ACC112 (cell line): ENCODE results near the gene SRCIN1.

Experiments used
- H2AFZ ChIP-seq: fragments of 200-600 bp; sonication (generic); one replicate; pipeline ENCODE4 v1.6.0; 2017; ENCODE audit warnings: antibody characterized with exemption, low read length; ENCODE audit not compliant: unreplicated experiment
- H3K27ac ChIP-seq: fragments of 200-600 bp; sonication (generic); 2 replicates; pipeline ENCODE4 v1.5.1; 2014; ENCODE audit warnings: low read depth, mild to moderate bottlenecking, antibody characterized with exemption, low read length, moderate library complexity
- H3K27me3 ChIP-seq: fragments of 200-600 bp; sonication (generic); 2 replicates; pipeline ENCODE4 v1.6.1; 2014; ENCODE audit warnings: mild to moderate bottlenecking, antibody characterized with exemption, low read length, moderate library complexity, mixed read lengths; ENCODE audit not compliant: insufficient read depth
- H3K36me3 ChIP-seq: fragments of 200-600 bp; sonication (generic); 2 replicates; pipeline ENCODE4 v1.6.1; 2016; ENCODE audit warnings: mild to moderate bottlenecking, antibody characterized with exemption, low read length, moderate library complexity, mixed read lengths; ENCODE audit not compliant: insufficient read depth
- H3K4me1 ChIP-seq: fragments of 200-600 bp; sonication (generic); one replicate; pipeline ENCODE4 v1.6.1; 2016; ENCODE audit warnings: low read length, mixed read lengths; ENCODE audit not compliant: insufficient read depth, unreplicated experiment, control insufficient read depth
- H3K4me3 ChIP-seq: fragments of 200-600 bp; sonication (generic); 2 replicates; pipeline ENCODE4 v1.5.1; 2014; ENCODE audit warnings: mild to moderate bottlenecking, low read depth, low read length
- H3K79me2 ChIP-seq: fragments of 200-600 bp; sonication (generic); one replicate; pipeline ENCODE4 v1.6.0; 2016; ENCODE audit warnings: low read length; ENCODE audit not compliant: control insufficient read depth, unreplicated experiment, insufficient read depth

The SRCIN1 gene

DNA sequence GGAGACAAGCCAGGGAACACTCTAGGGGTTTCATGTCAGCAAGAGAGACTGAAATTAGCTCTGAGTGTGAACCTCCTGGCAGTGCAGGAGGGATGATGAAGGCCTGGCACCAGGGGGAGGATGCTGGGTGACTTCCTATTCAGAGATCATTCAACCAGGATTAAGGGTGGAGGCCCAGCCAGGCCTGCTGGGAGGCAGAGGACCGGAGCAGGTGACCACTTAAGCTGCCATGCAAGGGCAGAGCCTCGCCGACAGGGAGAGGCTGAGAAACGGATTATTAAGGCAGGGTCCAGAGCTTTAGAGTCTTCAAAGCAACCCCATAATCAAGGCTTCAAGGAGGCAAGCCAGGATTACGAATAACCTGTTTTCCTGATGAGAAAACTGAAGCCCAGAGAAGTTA, 10.6 kb upstream of the SRCIN1 start:
- Histone ChIP-seq H3K36me3 (no peaks in the 10 kb centered on the region), H2AFZ (no peak overlapping the region), H3K4me1 (no peaks in the 10 kb centered on the region), H3K4me3 (no peak overlapping the region), H3K27me3 (peaks cover 15% of the 10 kb centered on the region), H3K27ac (no peak overlapping the region), H3K79me2 (no peaks in the 10 kb centered on the region)

DNA sequence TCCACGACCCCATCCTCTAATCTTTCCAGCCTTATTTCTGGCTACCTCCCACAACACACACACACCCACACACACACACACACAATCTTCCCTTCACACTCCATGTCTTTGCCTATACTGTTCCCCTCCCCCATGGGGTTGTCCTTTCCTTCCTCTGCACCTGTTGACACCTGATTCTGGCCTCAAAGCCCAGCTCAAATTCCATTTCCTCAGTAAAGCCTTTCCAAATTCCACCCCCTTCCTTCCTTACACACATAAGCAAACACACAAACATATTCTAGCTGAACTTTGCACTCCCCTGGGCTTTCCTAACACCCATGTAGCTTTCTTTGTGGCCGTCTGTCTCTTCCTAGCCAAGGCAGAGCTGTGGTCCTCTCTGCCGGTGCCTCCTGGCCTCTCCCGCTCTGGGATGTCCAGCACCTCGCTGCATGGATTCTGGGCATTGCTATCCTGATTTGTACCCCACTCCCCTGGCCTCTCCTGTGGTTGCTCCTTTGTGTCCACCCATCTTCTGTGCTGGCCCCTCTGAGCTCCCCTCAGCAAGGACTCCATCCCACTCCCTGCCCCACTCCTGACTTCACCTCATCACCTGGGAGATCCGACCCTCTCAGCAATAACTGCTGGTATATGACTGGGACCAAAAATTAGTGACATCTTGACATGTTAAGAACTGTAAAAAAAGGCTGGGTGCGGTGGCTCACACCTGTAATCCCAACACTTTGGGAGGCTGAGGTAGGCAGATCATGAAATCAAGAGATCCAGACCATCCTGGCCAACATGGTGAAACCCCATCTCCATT, 8.4 kb upstream of the SRCIN1 start:
- Histone ChIP-seq H3K4me3 (no peak overlapping the region), H3K36me3 (no peaks in the 10 kb centered on the region), H3K27ac (no peak overlapping the region), H3K79me2 (no peaks in the 10 kb centered on the region), H3K27me3 (peaks cover 7% of the 10 kb centered on the region; the same call in 1 of the 2 replicates), H2AFZ (no peak overlapping the region), H3K4me1 (no peaks in the 10 kb centered on the region)

DNA sequence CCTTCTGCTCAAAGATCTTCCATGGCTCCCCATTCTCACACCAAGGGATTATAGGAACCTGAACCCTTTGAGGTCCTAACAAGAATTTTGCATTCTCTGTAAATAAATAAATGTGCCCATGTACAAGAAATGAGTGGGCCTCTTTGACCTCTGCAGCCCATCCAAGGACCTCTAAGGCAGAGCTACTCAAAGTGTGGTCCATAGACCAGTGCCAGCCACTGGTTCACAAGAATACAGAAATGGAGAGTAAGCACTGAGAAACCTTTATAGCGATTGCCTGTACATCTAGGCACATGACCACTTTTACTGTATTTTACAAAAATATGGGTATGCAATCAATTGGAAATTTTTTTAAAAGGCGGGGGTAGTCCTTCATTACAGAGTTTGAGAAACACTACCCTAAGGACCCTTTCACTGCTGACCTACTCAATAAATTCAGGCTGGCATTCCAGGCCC, 7.8 kb upstream of the SRCIN1 start:
- Histone ChIP-seq H3K36me3 (no peaks in the 10 kb centered on the region), H3K4me3 (no peak overlapping the region), H3K27ac (no peak overlapping the region), H3K27me3 (peaks cover 13% of the 10 kb centered on the region), H3K79me2 (no peaks in the 10 kb centered on the region), H3K4me1 (no peaks in the 10 kb centered on the region), H2AFZ (no peak overlapping the region)

DNA sequence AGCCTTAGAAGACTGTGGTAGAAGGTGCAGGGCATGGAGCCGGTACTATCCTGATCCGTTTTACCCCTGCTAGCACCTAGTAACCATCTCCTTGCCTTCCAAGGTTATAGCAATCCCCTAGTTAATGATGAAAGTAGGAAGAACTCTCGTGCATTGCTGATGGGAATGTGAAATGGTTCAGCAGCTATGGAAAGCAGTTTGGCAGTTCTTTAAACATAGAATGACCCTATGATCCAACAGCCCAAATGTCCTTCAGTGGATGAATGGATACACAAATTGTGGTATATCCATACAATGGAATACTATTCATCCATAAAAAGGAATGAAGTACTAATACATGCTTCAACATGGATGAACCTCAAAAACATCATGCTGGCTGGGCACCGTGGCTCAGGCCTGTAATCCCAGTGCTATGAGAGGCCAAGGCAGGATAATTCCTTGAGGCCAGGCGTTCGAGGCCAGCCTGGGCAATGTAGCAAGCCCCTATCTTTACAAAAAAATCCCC, 6.2 kb upstream of the SRCIN1 start:
- H2AFZ ChIP-seq, result no peak overlapping the region
- H3K4me1 ChIP-seq, result no peaks in the 10 kb centered on the region
- no peaks in the 10 kb centered on the region for H3K36me3 ChIP-seq
- H3K79me2 ChIP-seq, result no peaks in the 10 kb centered on the region
- no peak overlapping the region for H3K27ac ChIP-seq
- H3K4me3 ChIP-seq, result no peak overlapping the region
- H3K27me3 ChIP-seq, result peaks cover 30% of the 10 kb centered on the region

DNA sequence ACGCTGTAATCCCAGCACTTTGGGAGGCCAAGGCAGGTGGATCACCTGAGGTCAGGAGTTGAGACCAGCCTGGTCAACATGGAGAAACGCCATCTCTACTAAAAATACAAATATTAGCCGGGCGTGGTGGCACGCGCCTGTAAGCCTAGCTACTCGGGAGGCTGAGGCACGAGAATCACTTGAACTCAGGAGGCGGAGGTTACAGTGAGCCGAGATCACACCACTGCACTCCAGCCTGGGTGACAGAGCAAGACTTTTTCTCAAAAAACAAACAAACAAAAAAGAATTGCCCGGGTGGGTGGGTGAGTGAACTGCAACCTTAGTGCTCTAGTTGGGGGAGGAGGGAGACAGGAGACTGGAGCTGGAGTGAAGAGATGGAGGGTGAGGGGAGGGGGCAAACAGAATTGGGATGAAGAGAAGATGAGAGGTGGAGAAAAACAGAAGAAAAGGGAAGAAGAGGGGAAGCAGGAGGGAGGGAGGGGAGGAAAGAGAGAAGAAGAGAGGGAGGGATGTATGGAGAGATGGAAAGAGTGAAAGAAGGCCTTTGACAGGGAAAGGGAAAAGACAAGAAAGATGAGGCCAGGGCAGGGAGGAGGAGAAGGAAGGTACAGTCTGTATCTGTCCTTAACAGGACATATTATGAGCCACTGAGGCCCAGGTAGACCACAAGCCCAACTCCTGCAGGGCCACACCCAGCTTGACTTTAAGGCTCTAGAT, 5.5 kb upstream of the SRCIN1 start:
- no peaks in the 10 kb centered on the region for H3K36me3 ChIP-seq
- H3K79me2 ChIP-seq, result no peaks in the 10 kb centered on the region
- no peak overlapping the region for H3K27ac ChIP-seq
- H3K4me3 ChIP-seq, result no peak overlapping the region
- H3K4me1 ChIP-seq, result no peaks in the 10 kb centered on the region
- no peak overlapping the region for H2AFZ ChIP-seq
- peaks cover 37% of the 10 kb centered on the region for H3K27me3 ChIP-seq

DNA sequence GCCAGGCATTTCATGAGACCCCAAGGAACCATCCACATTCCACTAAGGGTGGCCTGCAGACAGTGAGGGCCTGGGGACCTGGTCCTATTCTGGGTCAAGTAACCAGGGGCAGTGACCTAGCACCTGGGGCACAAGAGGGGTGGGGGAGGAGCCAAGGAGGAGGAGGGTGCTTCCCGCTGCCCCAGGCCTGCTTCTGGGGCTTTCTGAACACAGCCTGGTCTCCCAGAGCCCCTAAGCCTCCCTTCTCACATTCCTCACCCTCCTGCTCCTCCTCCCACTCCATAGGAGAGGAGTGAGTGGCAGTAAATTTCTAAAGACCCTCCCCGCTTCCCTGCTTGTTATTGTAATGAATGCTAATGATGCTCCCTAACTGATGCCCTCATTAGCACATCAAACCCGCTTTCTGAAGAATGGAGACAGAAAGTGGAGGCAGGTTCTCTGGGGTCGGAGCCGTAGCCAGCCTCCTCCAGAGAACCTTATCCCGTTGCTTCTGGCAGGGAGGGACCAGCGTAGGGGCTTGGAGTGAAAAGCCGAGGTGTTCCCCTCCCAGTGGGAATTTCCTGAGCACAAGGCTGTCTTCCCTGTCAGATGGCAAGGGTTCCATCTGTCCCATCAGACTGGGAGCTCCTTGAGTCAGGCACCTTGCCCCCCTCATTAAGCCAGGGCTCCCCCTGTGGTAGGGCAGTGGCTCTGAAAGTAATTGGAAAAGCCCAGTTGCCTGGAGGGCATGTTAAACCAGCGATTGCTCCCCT, 3.7 kb upstream of the SRCIN1 start:
- Histone ChIP-seq H3K4me1 (no peaks in the 10 kb centered on the region), H2AFZ (no peak overlapping the region), H3K36me3 (no peaks in the 10 kb centered on the region), H3K27ac (no peak overlapping the region), H3K27me3 (peaks cover 49% of the 10 kb centered on the region), H3K79me2 (no peaks in the 10 kb centered on the region), H3K4me3 (no peak overlapping the region)

DNA sequence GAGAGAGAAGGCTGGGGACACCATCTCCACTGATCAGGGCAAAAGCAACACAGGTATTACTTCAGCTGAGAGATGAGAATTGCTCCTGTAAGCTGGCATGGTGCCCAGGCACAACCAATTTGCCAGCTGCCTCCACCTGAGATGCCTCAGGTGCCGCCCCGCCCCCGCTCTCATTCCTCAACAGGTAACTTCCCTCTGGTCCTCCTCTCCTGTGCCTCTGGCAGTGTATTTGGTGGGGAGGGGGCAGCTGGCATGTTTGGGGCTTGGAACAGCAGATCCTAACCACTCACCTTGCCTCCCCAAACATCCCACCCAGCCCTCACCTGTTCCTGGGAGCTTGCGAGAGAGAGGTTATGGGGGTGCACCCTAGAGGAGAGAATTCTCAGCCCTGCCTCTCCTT, 2.9 kb upstream of the SRCIN1 start:
- peaks cover 56% of the 10 kb centered on the region for H3K27me3 ChIP-seq
- H3K79me2 ChIP-seq, result no peaks in the 10 kb centered on the region
- H3K27ac ChIP-seq, result no peak overlapping the region
- no peak overlapping the region for H2AFZ ChIP-seq
- no peaks in the 10 kb centered on the region for H3K36me3 ChIP-seq
- H3K4me1 ChIP-seq, result no peaks in the 10 kb centered on the region
- H3K4me3 ChIP-seq, result no peak overlapping the region

DNA sequence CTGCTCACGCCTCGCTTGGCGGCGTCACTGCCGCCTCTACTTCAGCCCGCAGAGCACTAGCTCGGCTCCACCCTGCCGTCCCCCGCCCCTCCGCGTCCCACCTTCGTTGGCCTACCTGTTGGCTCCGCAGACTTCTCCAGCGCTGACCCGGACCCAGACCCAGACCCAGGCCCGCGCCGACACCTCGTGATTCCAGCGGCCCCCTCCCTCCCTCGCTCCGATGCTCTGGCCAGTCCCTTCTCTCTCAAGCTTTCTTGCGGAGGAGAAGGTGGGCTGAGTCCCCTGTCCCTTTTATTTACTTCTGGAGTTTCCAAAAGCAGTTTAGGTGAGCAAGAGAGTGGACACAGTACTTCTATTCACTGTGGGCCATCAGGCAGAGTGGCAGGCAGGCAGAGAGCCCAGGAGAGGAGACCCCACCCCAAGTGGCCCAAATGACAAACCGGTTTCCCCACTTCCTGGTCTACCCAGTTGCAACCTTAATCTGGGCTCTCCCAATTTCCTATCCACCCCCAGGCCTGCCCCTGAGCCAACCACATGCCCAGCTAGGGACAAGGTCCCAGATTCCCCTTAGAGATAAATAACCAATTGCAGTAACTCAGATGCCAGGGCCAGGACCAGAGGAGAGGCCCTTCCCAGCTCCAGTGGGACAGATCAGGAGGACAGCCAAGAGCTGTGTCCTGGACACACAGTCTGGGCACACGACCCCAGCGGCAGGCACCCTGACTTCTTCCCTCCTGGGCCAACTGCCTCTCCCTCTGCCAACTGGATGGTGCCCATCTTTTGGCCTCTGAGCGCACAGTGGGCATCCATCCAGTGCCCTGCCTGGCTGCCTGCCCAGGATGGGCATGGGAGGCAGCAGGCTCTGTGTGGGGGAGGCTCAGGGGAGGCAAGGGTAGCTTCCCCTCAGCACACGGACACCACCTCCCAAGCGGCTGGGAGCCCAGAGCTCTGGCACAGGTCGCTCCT, 1.2 kb upstream of the SRCIN1 start:
- no peaks in the 10 kb centered on the region for H3K36me3 ChIP-seq
- no peaks in the 10 kb centered on the region for H3K4me1 ChIP-seq
- no peak overlapping the region for H3K27ac ChIP-seq
- peaks cover 62% of the 10 kb centered on the region for H3K27me3 ChIP-seq
- peak overlapping the region; percentile 76; the same call in 1 of the 2 replicates for H3K4me3 ChIP-seq
- no peak overlapping the region for H2AFZ ChIP-seq
- no peaks in the 10 kb centered on the region for H3K79me2 ChIP-seq

DNA sequence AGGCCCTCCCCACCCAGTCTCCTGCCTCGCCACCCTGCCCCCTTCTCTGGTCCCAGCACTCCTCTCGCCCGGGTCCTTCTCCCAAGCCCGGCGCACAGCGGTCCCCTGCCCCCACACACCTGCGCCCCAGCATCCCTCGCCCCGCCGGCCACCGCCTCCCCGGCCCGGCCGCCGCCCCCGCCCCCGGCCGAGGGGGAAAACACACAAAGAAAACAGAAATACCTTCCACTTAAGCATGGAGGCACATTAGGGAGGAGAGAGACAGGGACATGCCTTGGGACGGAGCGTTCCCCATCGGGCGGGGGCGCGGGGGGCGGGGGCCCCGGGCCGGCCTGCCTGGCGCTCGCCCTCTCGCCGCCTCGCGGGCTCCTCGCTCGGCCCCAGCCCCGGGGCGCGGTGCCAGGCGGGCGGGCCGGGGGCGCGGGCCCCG, 326 bp downstream of the SRCIN1 start:
- H3K4me1 ChIP-seq, result no peaks in the 10 kb centered on the region
- no peak overlapping the region for H3K27ac ChIP-seq
- H2AFZ ChIP-seq, result no peak overlapping the region
- peak overlapping the region; percentile 76; the same call in 1 of the 2 replicates for H3K4me3 ChIP-seq
- peaks cover 62% of the 10 kb centered on the region for H3K27me3 ChIP-seq
- no peaks in the 10 kb centered on the region for H3K36me3 ChIP-seq
- no peaks in the 10 kb centered on the region for H3K79me2 ChIP-seq
